Retinal pigment epithelial cell (primary cell): Measurements from ENCODE around the gene C16orf96.

Experiments
- DNase-seq: peaks from one replicate; pipeline ENCODE4 v3.0.0-alpha.2; 2010; ENCODE audit warnings: low read depth
- H3K4me3 ChIP-seq: 2 replicates; pipeline ENCODE4 v1.5.1; 2011; ENCODE audit warnings: mild to moderate bottlenecking, low read length, control low read depth, moderate library complexity
- CTCF ChIP-seq: conservative IDR thresholded peaks from 2 replicates; pipeline ENCODE4 v1.5.1; 2011; ENCODE audit warnings: low read depth, low read length, control low read depth, inconsistent platforms

The C16orf96 gene

GRCh38 chr16:4649744-4650442 is 93.8 kb downstream of the C16orf96 start:
- TF ChIP-seq CTCF, result no peak
- no peak for DNase-seq

More at GRCh38 chr16:4649744-4650442, 93.8 kb downstream of the C16orf96 start:
- no peak overlapping the region for H3K4me3 ChIP-seq
